HEK293 (cell line): ENCODE measurements around the gene ZIK1.

Experiments used
- CTCF ChIP-seq: fragments of 450-650 bp; formaldehyde crosslinking; IDR thresholded peaks from 2 replicates; pipeline ENCODE4 v1.5.1; 2016; ENCODE audit warnings: missing biosample characterization, missing genetic modification characterization
- HOXC10 ChIP-seq: sonication (generic); formaldehyde crosslinking; IDR thresholded peaks from 2 replicates; pipeline ENCODE4 v1.8.1; 2023; ENCODE audit warnings: mild to moderate bottlenecking, missing genetic modification reagents
- INSM2 ChIP-seq: fragments of 450-650 bp; formaldehyde crosslinking; IDR thresholded peaks from 2 replicates; pipeline ENCODE4 v1.5.1; 2016; ENCODE audit warnings: missing biosample characterization, missing genetic modification characterization
- KLF10 ChIP-seq: fragments of 450-650 bp; IDR thresholded peaks from 2 replicates; pipeline ENCODE4 v1.5.1; 2018; ENCODE audit warnings: missing biosample characterization, mild to moderate bottlenecking, missing genetic modification characterization
- OVOL3 ChIP-seq: fragments of 450-650 bp; formaldehyde crosslinking; IDR thresholded peaks from 2 replicates; pipeline ENCODE4 v1.5.1; 2016; ENCODE audit warnings: missing biosample characterization, missing genetic modification characterization
- PATZ1 ChIP-seq: fragments of 450-650 bp; formaldehyde crosslinking; IDR thresholded peaks from 2 replicates; pipeline ENCODE4 v1.5.1; 2016; ENCODE audit warnings: missing biosample characterization, missing genetic modification characterization
- RBAK ChIP-seq: fragments of 450-650 bp; formaldehyde crosslinking; IDR thresholded peaks from 2 replicates; pipeline ENCODE4 v1.5.1; 2016; ENCODE audit warnings: missing biosample characterization, missing genetic modification characterization
- REST ChIP-seq: fragments of 450-650 bp; formaldehyde crosslinking; IDR thresholded peaks from 2 replicates; pipeline ENCODE4 v1.5.1; 2016; ENCODE audit warnings: missing biosample characterization, missing genetic modification characterization
- ZBTB7A ChIP-seq: fragments of 450-650 bp; formaldehyde crosslinking; IDR thresholded peaks from 2 replicates; pipeline ENCODE4 v1.5.1; 2016; ENCODE audit warnings: low read depth, missing biosample characterization, missing genetic modification characterization
- ZNF112 ChIP-seq: fragments of 450-650 bp; formaldehyde crosslinking; IDR thresholded peaks from 2 replicates; pipeline ENCODE4 v1.5.0; 2017; ENCODE audit warnings: missing biosample characterization, missing genetic modification characterization
- ZNF140 ChIP-seq: fragments of 450-650 bp; formaldehyde crosslinking; IDR thresholded peaks from 2 replicates; pipeline ENCODE4 v1.5.1; 2016; ENCODE audit warnings: missing biosample characterization, missing genetic modification characterization
- ZNF2 ChIP-seq: fragments of 450-650 bp; formaldehyde crosslinking; IDR thresholded peaks from 2 replicates; pipeline ENCODE4 v1.5.1; 2016; ENCODE audit warnings: missing biosample characterization, missing genetic modification characterization
- ZNF292 ChIP-seq: fragments of 450-650 bp; formaldehyde crosslinking; IDR thresholded peaks from 2 replicates; pipeline ENCODE4 v1.5.1; 2016; ENCODE audit warnings: low read depth, missing biosample characterization, missing genetic modification characterization, borderline replicate concordance
- ZNF354C ChIP-seq: fragments of 450-650 bp; formaldehyde crosslinking; IDR thresholded peaks from 2 replicates; pipeline ENCODE4 v1.5.1; 2016; ENCODE audit warnings: missing biosample characterization, missing genetic modification characterization, low read depth, borderline replicate concordance
- ZNF530 ChIP-seq: fragments of 450-650 bp; formaldehyde crosslinking; IDR thresholded peaks from 2 replicates; pipeline ENCODE4 v1.5.1; 2016; ENCODE audit warnings: low read depth, missing biosample characterization, missing genetic modification characterization
- ZNF560 ChIP-seq: fragments of 450-650 bp; formaldehyde crosslinking; IDR thresholded peaks from 2 replicates; pipeline ENCODE4 v1.5.1; 2017; ENCODE audit warnings: missing biosample characterization, missing genetic modification characterization, borderline replicate concordance
- ZNF561 ChIP-seq: fragments of 450-650 bp; IDR thresholded peaks from 2 replicates; pipeline ENCODE4 v1.5.1; 2018; ENCODE audit warnings: missing biosample characterization, missing genetic modification characterization, borderline replicate concordance
- ZNF571 ChIP-seq: fragments of 450-650 bp; formaldehyde crosslinking; IDR thresholded peaks from 2 replicates; pipeline ENCODE4 v1.5.0; 2017; ENCODE audit warnings: missing biosample characterization, missing genetic modification characterization
- ZNF585B ChIP-seq: fragments of 450-650 bp; formaldehyde crosslinking; IDR thresholded peaks from 2 replicates; pipeline ENCODE4 v1.5.1; 2016; ENCODE audit warnings: missing biosample characterization, missing genetic modification characterization
- ZNF629 ChIP-seq: fragments of 450-650 bp; formaldehyde crosslinking; IDR thresholded peaks from 2 replicates; pipeline ENCODE4 v1.5.1; 2017; ENCODE audit warnings: missing biosample characterization, missing genetic modification characterization
- ZNF654 ChIP-seq: fragments of 450-650 bp; formaldehyde crosslinking; IDR thresholded peaks from 2 replicates; pipeline ENCODE4 v1.5.1; 2016; ENCODE audit warnings: low read depth, missing biosample characterization, missing genetic modification characterization
- ZNF658 ChIP-seq: fragments of 450-650 bp; formaldehyde crosslinking; IDR thresholded peaks from 2 replicates; pipeline ENCODE4; 2016; ENCODE audit warnings: missing biosample characterization, missing genetic modification characterization
- ZNF677 ChIP-seq: fragments of 450-650 bp; IDR thresholded peaks from 2 replicates; pipeline ENCODE4 v1.5.0; 2018; ENCODE audit warnings: missing biosample characterization, mild to moderate bottlenecking, missing genetic modification characterization, moderate library complexity
- ZNF692 ChIP-seq: fragments of 450-650 bp; formaldehyde crosslinking; IDR thresholded peaks from 2 replicates; pipeline ENCODE4 v1.5.1; 2016; ENCODE audit warnings: missing biosample characterization, missing genetic modification characterization
- ZSCAN23 ChIP-seq: fragments of 450-650 bp; formaldehyde crosslinking; IDR thresholded peaks from 2 replicates; pipeline ENCODE4 v1.5.1; 2016; ENCODE audit warnings: missing biosample characterization, missing genetic modification characterization
- TF ChIP-seq, protein P1 (sequence below): fragments of 450-650 bp; formaldehyde crosslinking; IDR thresholded peaks from 2 replicates; pipeline ENCODE4 v1.5.1; 2016; ENCODE audit warnings: missing biosample characterization, missing genetic modification characterization
- TF ChIP-seq, protein P2 (sequence below): fragments of 450-650 bp; formaldehyde crosslinking; IDR thresholded peaks from 2 replicates; pipeline ENCODE4 v1.5.1; 2017; ENCODE audit warnings: missing biosample characterization, missing genetic modification characterization

Gene ZIK1

GRCh38 chr19:57583521-57584416 is at the start of gene ZIK1 (continued):
- TF ChIP-seq ZNF677 (tag by site-specific recombination) (no peak), ZNF2 (tag by site-specific recombination) (0 out of 2 replicates have a peak, but pooled peaks have one; percentile 31), KLF10 (tag by site-specific recombination) (no peak), ZBTB7A (no peak), ZNF629 (tag by site-specific recombination) (no peak), ZNF560 (0 out of 2 replicates have a peak, but pooled peaks have one; percentile 4), ZNF354C (tag by site-specific recombination) (no peak), OVOL3 (tag by site-specific recombination) (no peak), ZNF654 (tag by site-specific recombination) (no peak), ZNF140 (tag by site-specific recombination) (no peak), ZNF112 (no peak), RBAK (tag by site-specific recombination) (no peak), ZNF561 (tag by site-specific recombination) (0 out of 2 replicates have a peak, but pooled peaks have one; percentile 51), HOXC10 (CRISPR knock-in tag) (peak; percentile 100), REST (tag by site-specific recombination) (no peak), ZSCAN23 (tag by site-specific recombination) (no peak), ZNF292 (tag by site-specific recombination) (no peak), PATZ1 (tag by site-specific recombination) (no peak), CTCF (tag by site-specific recombination) (no peak; the same call in 1 of the 2 replicates), ZNF585B (no peak), ZNF658 (no peak), ZNF692 (tag by site-specific recombination) (0 out of 2 replicates have a peak, but pooled peaks have one; percentile 25), ZNF530 (no peak), INSM2 (no peak), ZNF571 (tag by site-specific recombination) (no peak)
- TF ChIP-seq, protein P1, sequence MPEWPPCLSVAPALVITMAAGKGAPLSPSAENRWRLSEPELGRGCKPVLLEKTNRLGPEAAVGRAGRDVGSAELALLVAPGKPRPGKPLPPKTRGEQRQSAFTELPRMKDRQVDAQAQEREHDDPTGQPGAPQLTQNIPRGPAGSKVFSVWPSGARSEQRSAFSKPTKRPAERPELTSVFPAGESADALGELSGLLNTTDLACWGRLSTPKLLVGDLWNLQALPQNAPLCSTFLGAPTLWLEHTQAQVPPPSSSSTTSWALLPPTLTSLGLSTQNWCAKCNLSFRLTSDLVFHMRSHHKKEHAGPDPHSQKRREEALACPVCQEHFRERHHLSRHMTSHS: no peak
- TF ChIP-seq, protein P2, sequence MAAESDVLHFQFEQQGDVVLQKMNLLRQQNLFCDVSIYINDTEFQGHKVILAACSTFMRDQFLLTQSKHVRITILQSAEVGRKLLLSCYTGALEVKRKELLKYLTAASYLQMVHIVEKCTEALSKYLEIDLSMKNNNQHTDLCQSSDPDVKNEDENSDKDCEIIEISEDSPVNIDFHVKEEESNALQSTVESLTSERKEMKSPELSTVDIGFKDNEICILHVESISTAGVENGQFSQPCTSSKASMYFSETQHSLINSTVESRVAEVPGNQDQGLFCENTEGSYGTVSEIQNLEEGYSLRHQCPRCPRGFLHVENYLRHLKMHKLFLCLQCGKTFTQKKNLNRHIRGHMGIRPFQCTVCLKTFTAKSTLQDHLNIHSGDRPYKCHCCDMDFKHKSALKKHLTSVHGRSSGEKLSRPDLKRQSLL (tag by site-specific recombination): no peak
